ENCODE measurements around the gene ZFP92. TPM values are rescaled to one million over a fixed set of nuclear protein-coding genes. Genes with fewer than 3 reads are reported as not detected.

The ZFP92 gene
- polyA plus RNA-seq, 1 donor (not counting 4 experiments of a cell fraction or from before 2014, with no cell fraction given), result 0.64 TPM

GRCh38 chrX:153411988-153412574 is 809 bp downstream of the ZFP92 start:
- H2AFZ ChIP-seq (ENCODE audit: control insufficient read depth, low read length), result no peak overlapping the region
- no peaks in the 10 kb centered on the region for H3K36me3 ChIP-seq (ENCODE audit: control insufficient read depth in 2 of 2, extremely low read depth in 1 of 2, insufficient read depth in 2 of 2, low read length in 2 of 2)
- peak overlapping the region; percentile 33 for H3K9ac ChIP-seq (ENCODE audit: control insufficient read depth, extremely low read depth, insufficient read depth, low read length)
- dilution Hi-C loops (cut with MboI; ENCODE audit: extremely low pct_ligation_motif_present, low sequenced_read_pairs), result no loop called here
- no peaks in the 10 kb centered on the region for H3K9me1 ChIP-seq (ENCODE audit: control insufficient read depth, extremely low read depth, insufficient read depth, low read length)
- TF ChIP-seq EZH2 (IDR thresholded peaks at IDR 0.05; ENCODE audit: low read length) (no peak), CTCF (optimal IDR thresholded peaks at IDR 0.05 in 1 of 3, IDR thresholded peaks at IDR 0.05 in 1 of 3, conservative IDR thresholded peaks at IDR 0.05 in 1 of 3; ENCODE audit: extremely low read depth in 1 of 3, insufficient read depth in 2 of 3, low read length in 3 of 3) (no peak)
- H3K4me1 ChIP-seq (ENCODE audit: control insufficient read depth, extremely low read depth, insufficient read depth, low read length), result peaks cover 5% of the 10 kb centered on the region
- FAIRE-seq (no peak), DNase-seq (ENCODE audit: low read depth, low spot score) (no peak)
- no peaks in the 10 kb centered on the region for H3K9me3 ChIP-seq (ENCODE audit: control insufficient read depth, low read depth, low read length)
- H3K4me2 ChIP-seq (ENCODE audit: control insufficient read depth, extremely low read depth, insufficient read depth, low read depth, low read length), result peak overlapping the region; percentile 64
- no peaks in the 10 kb centered on the region for H3K79me2 ChIP-seq (ENCODE audit: control insufficient read depth, insufficient read depth, low read length)
- no peak overlapping the region for H3K27ac ChIP-seq (ENCODE audit: control insufficient read depth, insufficient read depth, low read length)
- no peaks in the 10 kb centered on the region for H4K20me1 ChIP-seq (ENCODE audit: control insufficient read depth, extremely low read depth, insufficient read depth, low read length)
- no peaks in the 10 kb centered on the region for H3K27me3 ChIP-seq (ENCODE audit: control insufficient read depth, extremely low read depth, insufficient read depth, low read length)
- peak overlapping the region; percentile 44 to 49 (median 49) for H3K4me3 ChIP-seq (ENCODE audit: control insufficient read depth in 2 of 3, extremely low read depth in 1 of 3, insufficient read depth in 2 of 3, low read depth in 1 of 3, low read length in 3 of 3)

GRCh38 chrX:153412746-153413720 is 1.8 kb downstream of the ZFP92 start:
- H3K27me3 ChIP-seq (ENCODE audit: control insufficient read depth, extremely low read depth, insufficient read depth, low read length), result no peaks in the 10 kb centered on the region
- no peak for FAIRE-seq
- TF ChIP-seq EZH2 (IDR thresholded peaks at IDR 0.05; ENCODE audit: low read length) (no peak), CTCF (optimal IDR thresholded peaks at IDR 0.05 in 1 of 3, IDR thresholded peaks at IDR 0.05 in 1 of 3, conservative IDR thresholded peaks at IDR 0.05 in 1 of 3; ENCODE audit: extremely low read depth in 1 of 3, insufficient read depth in 2 of 3, low read length in 3 of 3) (no peak)

More at GRCh38 chrX:153412746-153413720, 1.8 kb downstream of the ZFP92 start:
- no peak overlapping the region for H3K9ac ChIP-seq (ENCODE audit: control insufficient read depth, extremely low read depth, insufficient read depth, low read length)
- H3K36me3 ChIP-seq (ENCODE audit: control insufficient read depth in 2 of 2, extremely low read depth in 1 of 2, insufficient read depth in 2 of 2, low read length in 2 of 2), result no peaks in the 10 kb centered on the region
- H2AFZ ChIP-seq (ENCODE audit: control insufficient read depth, low read length), result no peak overlapping the region
- peaks cover 5% of the 10 kb centered on the region for H3K4me1 ChIP-seq (ENCODE audit: control insufficient read depth, extremely low read depth, insufficient read depth, low read length)
- dilution Hi-C loops (cut with MboI; ENCODE audit: extremely low pct_ligation_motif_present, low sequenced_read_pairs), result no loop called here
- no peak overlapping the region for H3K4me2 ChIP-seq (ENCODE audit: control insufficient read depth, extremely low read depth, insufficient read depth, low read depth, low read length)
- no peaks in the 10 kb centered on the region for H3K9me3 ChIP-seq (ENCODE audit: control insufficient read depth, low read depth, low read length)
- H3K27ac ChIP-seq (ENCODE audit: control insufficient read depth, insufficient read depth, low read length), result no peak overlapping the region
- H4K20me1 ChIP-seq (ENCODE audit: control insufficient read depth, extremely low read depth, insufficient read depth, low read length), result no peaks in the 10 kb centered on the region
- no peak overlapping the region for H3K4me3 ChIP-seq (ENCODE audit: control insufficient read depth in 2 of 3, extremely low read depth in 1 of 3, insufficient read depth in 2 of 3, low read depth in 1 of 3, low read length in 3 of 3)
- no peaks in the 10 kb centered on the region for H3K9me1 ChIP-seq (ENCODE audit: control insufficient read depth, extremely low read depth, insufficient read depth, low read length)
- no peak for DNase-seq (ENCODE audit: low read depth, low spot score)
- no peaks in the 10 kb centered on the region for H3K79me2 ChIP-seq (ENCODE audit: control insufficient read depth, insufficient read depth, low read length)

Measured in keratinocyte (primary cell).